Activated CD4-positive, alpha-beta memory T cell treated with anti-CD3 and anti-CD28 coated beads for 36 hours (primary cell): ENCODE data around the gene C3orf70. TPM values are rescaled to one million over a fixed set of nuclear protein-coding genes. Genes with fewer than 3 reads are reported as not detected.

Experiments used
- CTCF ChIA-PET: fragments of 350-600 bp; sonication (Branson Sonifier 250); formaldehyde crosslinking; loops from one replicate; lab custom pipeline; 2021; ENCODE audit warnings: antibody characterized with exemption, inconsistent platforms; lab: Charles Lee
- POLR2A ChIA-PET: fragments of 350-600 bp; sonication (Branson Sonifier 250); formaldehyde crosslinking; loops from one replicate; lab custom pipeline; 2021; ENCODE audit warnings: antibody characterized with exemption; lab: Charles Lee
- DNase-seq: peaks from one replicate; pipeline ENCODE4 v3.0.0-alpha.2; 2020
- H3K27ac Mint-ChIP-seq: one replicate; pipeline ENCODE4 v1.8.0; 2021; ENCODE audit warnings: mixed read lengths
- H3K27me3 Mint-ChIP-seq: one replicate; pipeline ENCODE4 v1.8.0; 2021; ENCODE audit warnings: mixed read lengths
- H3K36me3 Mint-ChIP-seq: one replicate; pipeline ENCODE4 v1.8.0; 2021; ENCODE audit warnings: mixed read lengths
- H3K4me1 Mint-ChIP-seq: one replicate; pipeline ENCODE4 v1.8.0; 2021; ENCODE audit warnings: low read depth, mixed read lengths
- H3K4me3 Mint-ChIP-seq: one replicate; pipeline ENCODE4 v1.8.0; 2021; ENCODE audit warnings: mild to moderate bottlenecking, mixed read lengths
- H3K9me3 Mint-ChIP-seq: one replicate; pipeline ENCODE4 v1.8.0; 2021; ENCODE audit warnings: mixed read lengths
- intact Hi-C: fragments of 100-400 bp; cut with micrococcal nuclease; formaldehyde crosslinking; loops from one replicate; pipeline ENCODE4 v1.15.1; 2023
- total RNA-seq, 2 experiments: library from RNA; stranded (reverse); gene quantifications; one replicate each; pipeline ENCODE4 v1.2.3, GENCODE V29; 2021

The C3orf70 gene
- total RNA-seq, 2 experiments from 2014 or later = not detected

DNA sequence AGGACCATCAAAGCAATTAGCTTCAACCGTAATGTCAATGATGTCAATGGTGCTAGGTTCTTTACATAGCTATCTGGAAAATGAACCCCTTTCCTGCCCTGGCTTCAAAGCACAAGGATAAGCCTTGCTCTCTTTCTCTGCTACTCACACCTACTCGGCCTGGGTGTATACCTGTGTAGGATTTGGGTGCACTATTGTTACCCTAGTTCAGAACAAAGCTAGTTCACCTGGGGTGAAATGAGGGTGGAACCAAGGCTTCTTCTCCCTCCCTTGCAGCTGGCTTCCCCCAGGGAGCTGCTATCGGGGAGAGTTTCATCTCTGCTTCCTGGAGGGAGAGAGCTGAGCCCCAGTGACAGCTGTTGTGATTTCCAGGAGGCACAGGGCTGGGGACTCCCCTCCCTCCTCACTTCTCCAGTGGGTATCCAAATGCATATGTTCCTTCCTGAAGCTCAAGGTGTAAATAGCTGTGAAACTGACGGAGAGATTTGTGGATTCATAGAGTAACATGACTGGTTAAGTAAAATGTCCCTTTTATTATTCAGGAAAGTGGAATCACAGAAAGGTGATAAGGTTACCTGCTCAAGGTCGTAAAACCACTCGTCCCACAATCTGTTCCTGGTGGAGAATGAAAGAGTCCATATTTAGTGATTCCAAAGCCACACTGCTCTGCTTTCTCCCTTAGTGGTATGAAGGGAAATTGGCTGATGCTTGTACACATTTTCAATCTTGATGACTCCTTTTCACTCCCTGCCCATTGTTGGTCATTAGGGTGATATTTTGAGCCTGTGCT lies 11.8 kb upstream of the C3orf70 start:
- ChIA-PET CTCF (interaction anchor here (1.8 kb wide), 2 partner anchors 11 to 13 kb away, joined by 3 to 7 read pairs; no protein-coding TSS in a partner anchor), POLR2A (no interaction called here)
- intact Hi-C loops = no loop called here
- no peak for DNase-seq
- H3K27ac Mint-ChIP-seq = no peak overlapping the region
- peaks cover 5% of the 10 kb centered on the region for H3K27me3 Mint-ChIP-seq
- no peaks in the 10 kb centered on the region for H3K9me3 Mint-ChIP-seq
- no peaks in the 10 kb centered on the region for H3K36me3 Mint-ChIP-seq
- no peak overlapping the region for H3K4me3 Mint-ChIP-seq
- no peaks in the 10 kb centered on the region for H3K4me1 Mint-ChIP-seq

DNA sequence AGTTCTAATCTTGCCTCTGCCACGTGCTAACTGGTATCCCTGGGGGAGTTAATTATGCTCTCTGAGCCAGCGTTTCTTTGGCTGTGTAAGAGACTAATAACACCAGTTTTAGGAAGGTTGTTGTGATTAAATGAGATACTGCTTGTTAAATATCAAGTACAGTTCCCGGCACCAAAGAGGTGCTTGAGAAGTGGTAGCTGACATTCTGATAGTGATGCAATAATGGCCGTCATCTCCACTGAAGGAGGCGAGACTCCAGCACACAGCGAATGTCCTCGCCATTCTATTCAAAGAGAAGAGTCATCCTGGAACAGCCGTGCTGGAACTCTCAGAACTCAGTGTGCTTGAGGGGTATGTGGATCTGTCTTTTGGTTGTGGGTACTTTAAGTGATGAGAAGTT lies 9.8 kb upstream of the C3orf70 start:
- H3K27me3 Mint-ChIP-seq = peaks cover 7% of the 10 kb centered on the region
- no peak for DNase-seq
- ChIA-PET POLR2A (no interaction called here), CTCF (no interaction called here)
- H3K9me3 Mint-ChIP-seq = no peaks in the 10 kb centered on the region
- H3K27ac Mint-ChIP-seq = no peak overlapping the region
- H3K36me3 Mint-ChIP-seq = no peaks in the 10 kb centered on the region
- no peak overlapping the region for H3K4me3 Mint-ChIP-seq
- no peaks in the 10 kb centered on the region for H3K4me1 Mint-ChIP-seq
- intact Hi-C loops = no loop called here

DNA sequence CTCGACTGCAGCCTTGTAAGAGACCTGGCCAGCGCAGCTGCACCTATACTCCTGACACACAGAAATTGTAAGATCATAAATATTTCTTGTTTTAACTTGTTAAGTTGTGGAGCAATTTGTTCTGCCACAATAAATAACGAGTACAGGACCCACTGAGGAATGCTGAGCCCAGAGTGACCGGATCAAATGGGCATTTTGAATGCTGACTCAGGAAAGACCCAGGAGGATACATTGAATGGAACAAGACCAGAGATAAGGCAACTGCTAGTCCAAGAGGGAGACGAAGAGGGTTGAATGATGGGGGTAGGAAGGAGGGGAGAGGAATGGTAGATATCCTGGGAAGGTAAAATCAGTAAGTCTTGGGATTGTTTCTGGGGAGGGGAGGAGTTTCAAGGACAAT lies 8.9 kb upstream of the C3orf70 start:
- H3K4me3 Mint-ChIP-seq = no peak overlapping the region
- CTCF ChIA-PET = interaction anchor here (1.4 kb wide), 1 partner anchor 15 kb away, joined by 3 read pairs; no protein-coding TSS in a partner anchor
- no peaks in the 10 kb centered on the region for H3K36me3 Mint-ChIP-seq
- H3K4me1 Mint-ChIP-seq = no peaks in the 10 kb centered on the region
- intact Hi-C loops = no loop called here
- no peaks in the 10 kb centered on the region for H3K9me3 Mint-ChIP-seq
- DNase-seq = no peak
- H3K27ac Mint-ChIP-seq = no peak overlapping the region
- H3K27me3 Mint-ChIP-seq = peaks cover 7% of the 10 kb centered on the region
- POLR2A ChIA-PET = no interaction called here

DNA sequence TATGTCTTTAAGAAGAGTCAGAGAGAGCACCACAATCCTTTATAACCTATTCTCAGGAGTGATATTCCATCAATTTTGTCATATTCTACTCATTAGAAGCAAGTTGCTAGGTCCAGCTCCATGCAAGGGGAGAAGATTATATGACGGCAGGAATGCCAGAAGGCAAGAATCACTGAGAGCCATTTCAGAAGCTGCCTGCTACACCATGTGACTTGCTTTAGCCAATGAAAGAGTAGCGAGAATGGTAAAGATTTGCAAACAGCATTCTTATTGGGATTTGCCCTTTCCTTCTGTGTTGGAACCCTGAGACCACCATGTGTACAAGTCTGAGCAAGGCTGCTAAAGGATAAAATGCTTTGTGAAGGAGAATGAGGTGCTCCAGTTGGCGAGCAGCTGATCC lies 4.5 kb upstream of the C3orf70 start:
- H3K9me3 Mint-ChIP-seq = no peaks in the 10 kb centered on the region
- H3K4me1 Mint-ChIP-seq = peaks cover 4% of the 10 kb centered on the region
- intact Hi-C loops = no loop called here
- no peak overlapping the region for H3K27ac Mint-ChIP-seq
- peaks cover 6% of the 10 kb centered on the region for H3K27me3 Mint-ChIP-seq
- no peaks in the 10 kb centered on the region for H3K36me3 Mint-ChIP-seq
- DNase-seq = no peak
- no peak overlapping the region for H3K4me3 Mint-ChIP-seq
- CTCF ChIA-PET = no interaction called here
- POLR2A ChIA-PET = interaction anchor here (1.0 kb wide), 1 partner anchor 25 kb away, joined by 4 read pairs; no protein-coding TSS in a partner anchor

DNA sequence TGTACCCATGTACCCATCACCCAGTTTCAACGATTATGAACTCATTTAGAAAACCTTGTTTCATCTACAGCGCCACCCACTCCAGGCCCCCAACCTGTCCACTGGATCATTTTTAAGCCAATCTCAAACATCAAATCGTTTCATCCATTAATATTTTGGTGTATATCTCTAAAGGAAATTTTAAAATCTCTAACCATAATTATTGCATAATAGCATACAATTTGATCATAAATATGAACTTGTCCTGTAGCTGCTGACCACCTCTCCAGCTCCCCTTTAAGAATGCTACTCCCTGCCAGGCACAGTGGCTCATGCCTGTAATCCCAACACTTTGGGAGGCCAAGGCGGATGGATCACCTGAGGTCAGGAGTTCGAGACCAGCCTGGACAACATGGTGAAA lies 2.8 kb upstream of the C3orf70 start:
- CTCF ChIA-PET = no interaction called here
- H3K36me3 Mint-ChIP-seq = no peaks in the 10 kb centered on the region
- H3K4me3 Mint-ChIP-seq = no peak overlapping the region

DNA sequence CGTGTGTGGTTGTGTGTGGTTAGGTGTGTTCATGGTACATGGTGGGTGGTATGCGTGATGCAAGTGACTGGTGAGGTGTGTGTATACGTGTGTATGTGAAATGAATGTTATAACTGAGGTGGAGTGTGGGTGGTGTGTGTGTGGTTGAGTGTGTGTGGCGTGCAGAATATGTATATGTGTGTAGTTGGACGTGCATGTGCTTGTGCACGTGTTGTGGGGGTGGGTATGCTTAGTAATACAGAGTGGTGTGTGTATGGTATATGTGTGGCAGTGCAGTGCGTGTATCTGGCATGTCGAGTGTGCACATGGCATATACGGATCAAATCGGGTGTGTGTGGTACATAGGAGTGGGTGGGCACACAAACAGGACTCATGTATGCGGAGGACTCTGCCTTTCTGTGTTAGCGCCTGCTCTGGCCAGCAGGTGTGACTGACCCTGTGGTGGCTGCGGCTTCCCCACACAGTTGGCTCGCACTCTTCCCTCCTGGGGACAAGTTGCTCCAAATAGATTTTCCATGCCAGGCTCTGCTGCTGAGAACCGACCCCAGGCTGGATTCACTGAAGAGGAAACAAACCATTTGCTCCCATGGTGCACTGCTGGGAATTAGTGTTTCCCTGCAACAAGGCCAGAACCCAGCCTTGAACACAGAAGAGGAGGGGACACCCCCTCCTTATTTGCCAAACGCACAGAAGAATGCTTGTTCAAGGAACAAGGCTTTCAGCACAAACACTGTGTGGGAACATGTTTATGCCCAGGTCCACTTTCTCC lies 1.2 kb upstream of the C3orf70 start:
- intact Hi-C loops = no loop called here
- H3K4me1 Mint-ChIP-seq = peaks cover 6% of the 10 kb centered on the region
- POLR2A ChIA-PET = no interaction called here
- CTCF ChIA-PET = no interaction called here
- H3K4me3 Mint-ChIP-seq = no peak overlapping the region
- DNase-seq = no peak
- peaks cover 25% of the 10 kb centered on the region for H3K27me3 Mint-ChIP-seq
- H3K36me3 Mint-ChIP-seq = no peaks in the 10 kb centered on the region
- no peak overlapping the region for H3K27ac Mint-ChIP-seq
- H3K9me3 Mint-ChIP-seq = no peaks in the 10 kb centered on the region

More for the DNA sequence above, 2.8 kb upstream of the C3orf70 start:
- intact Hi-C loops = no loop called here
- Mint-ChIP-seq H3K27ac (no peak overlapping the region), H3K27me3 (peaks cover 16% of the 10 kb centered on the region), H3K9me3 (no peaks in the 10 kb centered on the region), H3K4me1 (peaks cover 6% of the 10 kb centered on the region)
- no peak for DNase-seq
- POLR2A ChIA-PET = no interaction called here

DNA sequence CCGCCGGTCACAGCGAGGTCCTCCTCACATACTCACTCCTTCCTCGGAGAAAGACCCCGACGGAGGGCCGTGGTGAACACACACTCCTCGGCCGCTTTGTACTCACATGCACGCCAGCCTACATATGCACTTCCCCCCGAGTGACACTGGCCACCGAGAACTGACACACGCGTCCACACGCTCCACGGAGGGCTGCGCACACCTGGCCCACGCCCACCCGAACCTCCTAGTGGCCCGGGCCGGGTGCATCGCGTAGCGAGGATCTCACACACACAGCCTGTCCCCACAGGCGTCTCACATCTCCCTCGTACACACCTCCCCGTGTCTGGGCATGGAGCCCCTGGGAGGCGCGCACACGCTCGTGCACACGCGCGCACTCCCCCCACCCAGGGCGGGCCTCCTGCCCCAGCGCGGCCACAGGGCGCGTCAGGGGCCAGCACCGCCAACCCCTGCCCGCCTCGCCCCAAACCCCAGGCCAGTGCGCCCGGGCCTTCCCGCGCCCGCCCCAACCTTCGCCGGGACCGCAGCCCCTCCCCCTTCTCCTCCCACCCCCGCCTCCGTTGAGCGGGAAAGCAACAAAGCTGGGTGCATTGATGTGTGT lies 411 bp upstream of the C3orf70 start:
- peak; percentile 25 for DNase-seq
- Mint-ChIP-seq H3K27me3 (peaks cover 24% of the 10 kb centered on the region), H3K4me3 (peak overlapping the region; percentile 68), H3K36me3 (no peaks in the 10 kb centered on the region), H3K9me3 (no peaks in the 10 kb centered on the region), H3K4me1 (peaks cover 6% of the 10 kb centered on the region), H3K27ac (no peak overlapping the region)
- ChIA-PET POLR2A (no interaction called here), CTCF (no interaction called here)
- intact Hi-C loops = no loop called here

DNA sequence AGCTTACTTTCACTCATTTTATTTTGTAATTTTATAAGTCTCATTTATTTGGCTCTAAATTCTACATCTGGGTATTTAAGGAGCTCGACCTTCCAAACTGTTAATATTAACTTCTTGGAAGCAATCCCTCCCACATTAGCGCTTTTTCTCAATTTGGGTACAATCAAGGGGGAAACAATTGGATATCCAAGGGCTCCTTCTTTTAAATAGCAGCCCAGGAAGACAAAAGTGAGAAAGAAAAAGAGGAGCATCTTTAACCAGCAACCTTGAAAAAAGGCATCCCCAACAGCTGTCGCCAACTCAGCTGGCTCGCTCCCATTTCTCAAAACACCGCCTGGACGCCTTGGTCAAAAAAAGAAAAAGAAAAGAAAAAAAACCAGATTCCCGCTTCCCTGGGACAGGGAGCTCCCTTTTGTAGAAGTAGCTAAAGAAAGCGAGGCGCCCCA lies 873 bp downstream of the C3orf70 start:
- DNase-seq = no peak
- Mint-ChIP-seq H3K27ac (no peak overlapping the region), H3K4me3 (peak overlapping the region; percentile 45), H3K4me1 (peaks cover 6% of the 10 kb centered on the region), H3K36me3 (no peaks in the 10 kb centered on the region), H3K9me3 (no peaks in the 10 kb centered on the region), H3K27me3 (peaks cover 23% of the 10 kb centered on the region)
- intact Hi-C loops = no loop called here
- ChIA-PET CTCF (interaction anchor here (1.5 kb wide), 1 partner anchor 24 kb away, joined by 6 read pairs; no protein-coding TSS in a partner anchor), POLR2A (no interaction called here)

DNA sequence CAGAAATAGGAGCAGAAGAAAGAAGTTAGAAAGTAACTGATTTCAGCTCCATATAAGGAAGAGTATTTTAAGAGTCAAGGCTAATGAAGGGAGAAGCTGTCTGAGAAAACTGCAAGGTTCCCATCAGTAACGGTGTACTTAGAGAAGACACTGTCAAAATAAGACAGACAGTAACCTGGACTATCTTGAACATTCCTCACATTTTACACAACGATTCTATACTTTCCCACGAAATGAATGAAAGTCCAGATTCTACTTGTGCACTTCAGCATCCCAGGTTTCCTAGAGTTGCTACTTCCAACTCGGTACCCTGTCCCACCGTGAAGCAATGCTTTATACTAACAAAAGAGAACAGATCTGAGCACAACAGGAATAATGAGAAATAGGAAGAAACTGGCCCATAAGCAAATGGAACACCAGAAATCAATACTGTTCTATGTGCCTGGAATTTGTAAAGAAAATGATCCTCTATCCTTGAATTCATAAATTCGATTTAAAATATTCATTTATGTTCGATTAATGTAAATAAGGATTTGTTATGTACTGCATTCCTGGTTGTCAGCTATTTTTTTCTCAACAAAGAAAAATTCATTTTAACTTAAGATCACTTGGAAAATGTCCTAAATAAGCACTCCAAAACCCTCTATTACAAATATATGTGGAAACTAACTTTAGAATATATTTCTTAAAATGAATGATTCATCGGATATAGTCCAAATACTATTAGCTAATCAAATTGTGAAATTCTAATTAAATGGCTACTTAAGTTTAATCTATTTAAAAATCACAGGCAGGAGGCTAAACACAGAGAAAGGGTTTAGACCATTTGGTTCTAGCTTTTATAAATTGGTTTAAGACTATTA lies 1.5 kb downstream of the C3orf70 start:
- Mint-ChIP-seq H3K27ac (no peak overlapping the region), H3K27me3 (peaks cover 23% of the 10 kb centered on the region), H3K4me1 (peaks cover 6% of the 10 kb centered on the region), H3K9me3 (no peaks in the 10 kb centered on the region), H3K36me3 (no peaks in the 10 kb centered on the region), H3K4me3 (no peak overlapping the region)
- intact Hi-C loops = no loop called here
- ChIA-PET CTCF (interaction anchor here (0.7 to 1.5 kb wide), 3 partner anchors 25 to 129 kb away, joined by 3 to 6 read pairs (median 4); no protein-coding TSS in a partner anchor), POLR2A (no interaction called here)
- DNase-seq = no peak

DNA sequence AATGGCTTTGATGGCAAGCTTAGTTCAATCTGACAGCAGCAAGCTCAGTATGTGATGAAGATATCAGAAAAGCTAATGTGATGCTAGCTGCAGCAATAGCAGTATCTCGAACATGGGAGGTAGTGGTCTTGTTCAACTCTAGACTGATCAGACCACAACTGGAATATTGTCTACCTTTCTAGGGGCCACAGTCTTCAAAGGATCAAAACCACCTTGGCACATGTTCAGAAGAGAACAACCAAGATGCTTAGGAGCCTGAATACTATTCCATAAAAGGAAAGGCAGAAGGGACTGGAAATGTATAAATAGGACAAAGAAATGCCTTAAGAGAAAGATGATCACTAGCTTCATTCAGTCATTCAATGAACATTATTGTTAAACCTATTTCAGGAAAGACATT lies 2.3 kb downstream of the C3orf70 start:
- H3K9me3 Mint-ChIP-seq = no peaks in the 10 kb centered on the region
- no peaks in the 10 kb centered on the region for H3K36me3 Mint-ChIP-seq
- no peak overlapping the region for H3K4me3 Mint-ChIP-seq
- DNase-seq = no peak
- H3K4me1 Mint-ChIP-seq = peaks cover 6% of the 10 kb centered on the region
- peaks cover 23% of the 10 kb centered on the region for H3K27me3 Mint-ChIP-seq
- intact Hi-C loops = no loop called here
- ChIA-PET CTCF (interaction anchor here (0.7 to 0.9 kb wide), 2 partner anchors 26 to 128 kb away, joined by 3 to 4 read pairs; no protein-coding TSS in a partner anchor), POLR2A (interaction anchor here (0.7 kb wide), 1 partner anchor 194 kb away, joined by 4 read pairs; no protein-coding TSS in a partner anchor)
- H3K27ac Mint-ChIP-seq = no peak overlapping the region

DNA sequence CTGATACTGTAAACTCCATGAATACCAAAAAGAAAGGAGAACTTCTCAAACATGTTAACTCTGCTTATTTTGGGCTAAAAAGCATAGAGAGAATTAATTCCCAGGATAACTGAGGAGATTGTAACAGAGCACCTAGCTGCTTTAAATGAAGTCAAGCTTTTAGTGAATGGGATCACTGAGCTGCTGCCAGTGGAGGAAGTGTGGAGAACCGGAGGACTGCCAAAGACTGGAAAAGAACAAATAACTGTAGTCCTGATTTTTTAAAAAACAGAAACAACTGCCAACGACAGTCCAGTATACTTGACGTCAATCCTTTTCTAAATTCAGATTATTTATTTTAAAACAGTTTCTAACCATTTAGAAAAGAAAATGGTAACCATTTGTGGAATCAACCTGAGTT lies 3.3 kb downstream of the C3orf70 start:
- Mint-ChIP-seq H3K36me3 (no peaks in the 10 kb centered on the region), H3K4me1 (peaks cover 6% of the 10 kb centered on the region), H3K9me3 (no peaks in the 10 kb centered on the region), H3K27me3 (peaks cover 23% of the 10 kb centered on the region), H3K27ac (no peak overlapping the region), H3K4me3 (no peak overlapping the region)
- intact Hi-C loops = no loop called here
- ChIA-PET CTCF (interaction anchor here (0.6 kb wide), 1 partner anchor 589 kb away, joined by 3 read pairs; no protein-coding TSS in a partner anchor), POLR2A (no interaction called here)
- DNase-seq = no peak
